NOMO-1 (cell line): ENCODE measurements around the gene CHN2.

Experiments used
- DNase-seq, 2 experiments: peaks; one replicate each; lab custom pipeline; 2025; ENCODE audit not compliant: unreplicated experiment in 2 of 2; lab: John Stamatoyannopoulos, UW

The CHN2 gene

DNA sequence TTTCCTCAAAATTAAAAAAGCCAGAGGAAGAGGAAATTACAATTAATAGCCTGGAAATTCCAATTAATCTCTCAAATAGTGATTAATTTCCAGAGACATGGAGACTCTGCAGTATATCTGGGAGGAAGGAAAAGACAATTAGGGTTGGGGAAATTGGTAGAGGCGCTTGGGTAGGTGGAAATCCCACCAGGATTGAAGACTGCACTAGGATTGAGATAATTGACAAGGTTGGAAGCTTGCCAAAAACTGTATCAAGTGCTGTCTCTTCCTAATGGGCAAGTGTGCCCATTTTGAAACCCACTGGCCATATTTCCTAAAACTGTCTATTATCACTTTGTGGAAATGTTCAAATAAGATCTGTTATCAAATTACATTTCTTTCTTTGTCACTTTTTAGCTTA, 21.6 kb downstream of the CHN2 start:
- no peak for DNase-seq

DNA sequence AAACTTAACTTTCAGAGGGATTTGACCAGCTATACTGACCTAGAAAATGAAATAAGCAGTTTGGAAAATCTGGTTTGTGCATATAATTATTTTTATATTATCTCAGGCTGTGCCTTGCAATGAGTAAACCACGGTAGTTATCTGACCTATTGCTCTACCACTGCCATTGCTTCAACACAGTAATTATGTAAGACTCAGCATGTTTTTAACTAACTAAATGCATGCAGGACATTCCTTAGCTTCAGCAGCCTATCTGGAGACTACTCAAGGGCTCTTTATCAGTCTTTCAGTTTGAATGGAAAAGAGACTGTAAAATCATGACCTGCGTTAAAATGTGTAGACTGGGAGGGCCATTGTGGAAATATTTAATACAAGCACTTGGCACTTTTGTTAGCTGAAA, 22.5 kb downstream of the CHN2 start:
- DNase-seq: no peak

DNA sequence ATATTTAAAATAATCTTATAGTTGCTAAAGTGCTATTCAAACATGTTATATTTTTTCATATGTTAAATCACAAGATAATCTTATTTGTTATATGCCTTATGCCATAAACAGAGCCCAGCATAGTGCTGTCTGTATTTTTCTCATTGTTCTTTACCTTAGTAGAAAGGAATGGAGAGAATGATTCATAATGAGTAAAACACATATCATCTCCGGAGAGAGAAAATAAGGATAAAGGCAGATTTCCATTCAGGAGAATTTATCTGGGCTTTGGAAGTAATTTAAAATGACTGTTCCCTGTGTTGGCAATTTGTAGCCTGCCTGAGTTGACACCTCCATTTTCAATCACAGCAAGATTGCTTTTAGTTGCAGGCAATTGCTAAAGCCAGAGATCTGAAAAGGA, 30.2 kb downstream of the CHN2 start:
- DNase-seq: no peak

GRCh38 chr7:29228289-29229011, 33.9 kb downstream of the CHN2 start:
- DNase-seq: no peak

GRCh38 chr7:29229066-29229465, 34.5 kb downstream of the CHN2 start:
- no peak for DNase-seq

DNA sequence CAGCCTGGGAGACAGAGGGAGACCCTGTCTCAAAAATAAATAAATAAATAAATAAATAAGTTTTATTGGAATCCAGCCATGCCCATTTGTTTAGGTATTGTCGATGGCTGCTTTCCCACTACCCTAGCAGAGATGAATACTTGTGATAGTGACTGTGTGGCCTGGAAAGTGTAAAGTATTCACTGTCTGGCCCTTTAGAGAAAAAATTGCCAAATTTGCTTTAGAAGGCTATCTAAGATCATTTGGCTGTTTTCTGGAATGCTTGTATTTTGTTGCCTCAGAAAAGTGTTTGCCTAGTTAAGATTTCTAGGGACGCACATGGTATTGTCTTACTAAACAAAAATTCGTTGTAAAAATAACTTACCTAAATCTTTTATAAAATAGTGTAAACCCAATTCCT, 35.4 kb downstream of the CHN2 start:
- no peak for DNase-seq

DNA sequence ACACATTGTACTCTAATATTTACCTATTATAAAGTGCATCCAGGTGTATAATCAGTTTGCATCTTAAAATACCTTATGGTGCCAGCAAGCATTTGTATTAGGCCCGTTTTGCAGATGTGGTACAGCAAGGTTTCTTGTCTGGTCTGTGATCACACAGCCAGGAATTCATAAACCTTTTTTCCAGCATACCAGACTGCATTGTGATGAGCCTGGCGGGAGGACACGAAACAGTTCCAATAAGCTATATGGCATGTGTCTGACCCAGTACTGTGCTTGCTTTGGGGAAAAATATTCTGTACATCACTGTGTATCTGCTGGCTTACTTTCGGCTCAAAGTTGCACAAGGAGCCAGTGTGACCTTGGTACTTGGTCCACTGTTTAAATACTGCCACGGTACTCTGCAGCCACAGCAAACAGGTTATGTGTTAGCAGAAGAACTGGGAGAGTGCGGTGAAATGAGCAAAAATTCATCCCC, 36.3 kb downstream of the CHN2 start:
- DNase-seq: no peak

GRCh38 chr7:29231671-29232232, 37.2 kb downstream of the CHN2 start:
- DNase-seq: no peak

GRCh38 chr7:29234438-29234837, 39.9 kb downstream of the CHN2 start:
- no peak for DNase-seq

- no peak for DNase-seq
These were observed 41.6 kb downstream of the CHN2 start for GRCh38 chr7:29236071-29236580.

- no peak for DNase-seq
These were observed 42.1 kb downstream of the CHN2 start for GRCh38 chr7:29236649-29237048.

GRCh38 chr7:29237489-29237888, 42.9 kb downstream of the CHN2 start:
- peak; percentile 4 for DNase-seq

DNA sequence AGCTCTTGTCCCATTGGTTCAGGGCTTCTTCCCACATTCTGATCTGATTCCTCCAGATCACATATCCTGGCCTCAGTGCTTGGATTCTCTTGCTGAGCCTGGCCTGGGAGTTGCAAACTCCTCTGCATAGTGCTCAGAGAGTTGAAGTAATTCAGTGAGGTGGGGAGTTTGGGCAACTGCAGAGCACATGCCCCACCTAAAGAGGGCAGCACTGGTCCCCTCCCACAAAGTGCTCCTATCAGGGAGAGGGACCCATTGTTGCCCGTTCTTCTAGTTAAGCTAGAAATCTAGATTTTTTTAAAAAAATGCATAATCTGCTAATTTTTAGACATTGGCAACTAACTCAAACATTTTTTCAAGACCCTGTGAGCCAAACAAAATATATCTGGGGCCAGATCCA, 45.1 kb downstream of the CHN2 start:
- peak; percentile 14 to 39 for DNase-seq

DNA sequence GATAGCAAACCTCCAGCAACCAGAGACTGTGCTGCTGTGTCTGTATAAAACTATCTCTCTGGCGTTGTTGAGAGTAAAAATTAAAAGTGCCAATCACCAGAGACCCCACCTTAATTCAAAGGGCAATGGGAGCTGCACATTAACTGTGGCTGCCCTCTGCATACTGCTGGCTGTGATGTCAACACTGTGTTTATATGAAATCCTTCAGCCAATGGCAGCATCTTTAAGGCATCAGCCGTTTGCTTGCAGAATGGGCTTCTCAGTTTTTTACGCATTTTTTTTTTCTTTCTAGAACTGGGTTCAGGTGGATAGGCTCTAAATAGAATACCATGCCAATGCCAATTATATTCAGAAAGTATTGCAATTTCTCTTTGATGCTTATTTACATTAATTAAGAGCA, 47.7 kb downstream of the CHN2 start:
- DNase-seq: no peak

DNA sequence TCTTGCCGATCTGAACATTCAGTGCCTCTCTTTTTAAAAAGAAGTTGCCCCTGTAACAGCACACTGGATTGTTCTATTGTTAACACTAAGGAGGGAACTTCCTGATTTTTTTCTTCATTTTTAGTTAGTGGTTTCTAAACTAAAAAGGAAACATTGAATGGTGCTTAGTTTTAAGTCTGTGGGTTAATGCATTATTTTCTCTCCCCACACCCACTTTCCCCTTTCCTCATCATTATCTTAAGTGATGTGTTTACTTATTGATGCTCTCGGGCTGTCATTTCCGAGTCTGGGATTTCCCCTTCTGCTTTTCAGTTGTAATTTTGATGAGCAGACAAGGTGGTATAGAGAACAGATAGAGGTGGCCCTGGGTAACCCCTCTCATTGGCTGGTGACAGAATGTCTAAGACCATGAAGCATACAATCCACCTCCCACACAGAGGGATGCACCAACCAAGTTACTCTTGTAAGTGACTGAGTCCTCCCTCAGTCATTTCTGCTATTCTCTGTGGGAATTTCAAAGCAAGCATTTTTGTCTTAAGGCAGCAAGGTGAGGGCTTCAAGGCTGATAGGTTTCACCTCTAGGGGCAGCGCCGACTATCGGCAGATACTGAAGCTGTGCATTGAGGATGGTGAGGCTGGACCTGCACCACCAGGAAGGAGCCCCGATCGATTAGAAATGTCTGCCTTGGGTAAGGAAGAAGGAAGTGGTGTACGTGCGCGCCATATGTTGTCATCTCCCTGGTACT, 49.5 kb downstream of the CHN2 start:
- peak; percentile 62 to 73 for DNase-seq

DNA sequence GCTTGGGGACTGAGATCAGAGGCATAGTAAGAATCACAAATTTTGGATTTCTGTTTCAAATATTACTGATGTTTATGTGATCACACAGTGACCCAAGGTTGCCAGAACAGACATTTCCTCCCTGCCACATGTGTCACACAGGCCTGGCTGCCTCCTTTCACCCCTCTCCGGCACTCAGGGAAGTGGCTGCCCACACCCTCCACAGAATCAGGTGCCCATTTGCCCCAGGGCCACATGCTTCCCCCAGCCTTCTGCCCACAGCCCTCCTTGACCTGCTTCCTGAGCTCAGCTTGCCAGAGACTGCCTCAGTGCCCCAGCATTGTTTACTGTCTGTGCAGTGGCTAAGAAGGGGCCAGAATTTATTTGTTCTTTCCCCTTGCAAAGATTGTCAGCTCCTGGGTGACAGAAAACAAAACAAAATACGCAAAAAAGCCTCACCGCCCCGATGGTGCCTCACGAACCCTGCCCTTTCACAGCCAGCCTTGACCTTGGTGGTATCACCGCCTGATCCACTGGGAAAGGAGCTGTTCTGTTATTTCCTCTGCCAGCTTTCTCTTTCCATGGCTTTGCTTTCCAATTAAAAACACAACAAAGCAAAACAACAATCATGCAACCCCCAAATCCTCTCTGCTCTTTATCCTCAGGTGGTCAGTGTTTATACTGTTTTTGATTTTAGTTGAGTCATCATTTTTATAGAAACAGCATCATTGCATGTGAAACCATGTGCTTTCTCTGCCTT, 52.8 kb downstream of the CHN2 start:
- DNase-seq: no peak

GRCh38 chr7:29247963-29248236, 53.3 kb downstream of the CHN2 start:
- DNase-seq: no peak

DNA sequence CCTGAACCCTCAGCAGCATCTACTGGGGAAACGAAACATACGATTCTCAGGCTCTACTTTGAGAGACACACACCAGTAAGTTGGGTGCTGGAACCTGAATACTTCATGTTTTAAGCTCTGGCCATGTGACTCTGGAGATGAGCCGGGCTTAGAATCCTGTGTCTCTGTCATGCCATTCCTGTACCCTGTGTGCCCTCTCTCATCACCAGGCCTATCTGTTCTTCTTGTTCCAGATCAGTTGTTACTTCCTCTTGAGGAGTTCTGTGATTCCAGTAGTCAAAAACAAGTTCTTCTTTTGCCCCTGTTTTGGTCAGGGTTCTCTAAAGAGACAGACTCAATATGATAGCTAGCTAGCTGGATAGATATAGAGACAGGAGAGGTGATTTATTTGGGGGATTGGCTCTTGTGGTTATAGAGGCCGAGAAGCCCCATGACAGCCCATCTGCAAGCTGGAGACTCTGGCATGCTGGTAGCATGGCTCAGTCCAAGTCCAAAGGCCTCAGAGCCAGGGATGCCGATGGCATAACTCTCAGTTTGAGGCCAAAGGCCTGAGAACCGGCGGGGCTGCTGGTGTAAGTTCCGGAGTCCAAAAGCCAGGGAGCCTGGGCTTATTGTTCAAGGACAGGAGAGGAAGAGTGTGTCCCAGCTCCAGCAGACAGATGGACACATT, 54.3 kb downstream of the CHN2 start:
- DNase-seq: peak in 1 of 2 experiments; percentile 48

DNA sequence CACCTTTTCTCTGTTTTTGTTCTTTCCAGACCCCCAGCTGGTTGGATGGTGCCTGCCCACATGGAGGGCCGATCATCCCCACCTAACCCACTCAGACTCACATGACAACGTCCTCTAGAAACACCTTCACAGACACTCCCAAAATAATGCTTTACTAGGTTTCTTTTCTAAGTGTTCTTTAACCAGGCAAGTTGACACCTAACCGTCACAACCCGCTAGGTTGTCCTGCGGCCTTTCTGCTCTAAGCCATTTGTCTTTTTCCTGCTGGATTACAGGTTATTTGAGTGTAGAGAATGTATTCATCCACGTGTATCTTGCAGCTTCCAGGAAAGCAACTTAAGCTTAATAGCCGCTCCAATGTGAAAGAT, 54.8 kb downstream of the CHN2 start:
- no peak for DNase-seq

DNA sequence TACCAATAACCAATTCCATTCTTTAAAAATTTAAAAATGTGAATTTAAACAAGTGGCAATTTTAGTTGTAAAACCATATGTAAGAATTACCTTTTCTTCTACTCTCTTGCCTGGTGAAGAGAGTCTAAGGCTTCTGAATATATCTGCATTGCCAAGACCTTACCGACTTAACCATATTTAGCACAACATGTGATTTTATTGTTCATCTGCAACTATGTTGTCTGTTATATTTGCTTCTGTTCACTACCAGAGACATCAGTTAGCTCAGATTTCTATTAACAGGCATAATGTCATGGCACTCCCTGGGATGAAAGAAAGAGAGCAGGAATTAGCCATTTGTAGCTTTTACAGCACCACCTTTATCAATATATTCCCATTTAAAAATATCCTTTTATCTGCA, 55.3 kb downstream of the CHN2 start:
- DNase-seq: no peak

GRCh38 chr7:29253225-29253624, 58.6 kb downstream of the CHN2 start:
- DNase-seq: no peak
